ENCODE data around the gene CRYGB.
"Not testable (repeated sequence)": the region's sequence is repeated elsewhere in the genome, so short reads cannot be mapped to it uniquely, and the experiment has no call there.

The CRYGB gene

DNA sequence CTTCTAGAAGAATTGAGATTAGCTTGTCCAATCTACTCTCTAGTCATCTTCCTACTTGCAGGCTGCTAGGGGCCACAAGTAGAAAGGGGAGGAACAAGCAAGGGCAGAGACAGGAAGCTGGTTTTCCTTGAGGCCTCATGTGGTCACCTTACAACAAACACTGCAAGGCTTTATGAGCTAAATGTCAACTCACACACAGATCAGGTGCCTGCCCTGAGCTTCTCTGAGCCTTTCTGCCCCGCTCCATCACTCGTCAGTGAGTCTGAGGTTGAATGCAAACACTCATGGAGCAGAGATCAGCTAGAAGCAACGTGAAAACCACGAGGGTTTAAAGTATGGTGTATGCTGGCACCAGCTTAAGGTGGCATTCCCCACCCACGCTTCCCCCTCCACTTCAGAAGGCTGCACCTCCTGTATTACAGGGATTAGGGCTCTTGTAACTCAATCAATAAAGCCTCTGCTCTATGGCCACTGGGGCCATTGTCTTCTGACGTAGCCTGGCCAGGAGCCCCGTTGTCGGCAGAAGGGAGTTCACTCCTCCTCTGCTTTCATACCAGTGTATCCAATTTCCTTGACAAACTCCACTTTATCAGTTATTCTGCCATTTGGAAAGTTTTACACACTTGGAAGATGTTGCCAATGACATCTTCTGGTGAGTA, 10.9 kb downstream of the CRYGB start:
- Histone ChIP-seq H3K4me1 (ENCODE audit: control insufficient read depth in 2 of 2, insufficient read depth in 2 of 2, low read length in 2 of 2) (peaks cover 0 to 11% of the 10 kb centered on the region in 2 donors), H3K9ac (ENCODE audit: low read depth in 1 of 2, low read length in 2 of 2) (no peak overlapping the region), H3K36me3 (ENCODE audit: control insufficient read depth in 2 of 2, insufficient read depth in 2 of 2, low read length in 2 of 2) (no peaks in the 10 kb centered on the region), H3K27me3 (ENCODE audit: control insufficient read depth in 2 of 2, insufficient read depth in 2 of 2, low read length in 2 of 2) (no peaks in the 10 kb centered on the region), H3K27ac (ENCODE audit: low read depth in 2 of 2, low read length in 2 of 2) (no peak overlapping the region), H3K4me3 (ENCODE audit: low read length in 2 of 2) (no peak overlapping the region), H3K9me3 (ENCODE audit: control insufficient read depth in 2 of 2, low read length in 2 of 2) (no peaks in the 10 kb centered on the region)

DNA sequence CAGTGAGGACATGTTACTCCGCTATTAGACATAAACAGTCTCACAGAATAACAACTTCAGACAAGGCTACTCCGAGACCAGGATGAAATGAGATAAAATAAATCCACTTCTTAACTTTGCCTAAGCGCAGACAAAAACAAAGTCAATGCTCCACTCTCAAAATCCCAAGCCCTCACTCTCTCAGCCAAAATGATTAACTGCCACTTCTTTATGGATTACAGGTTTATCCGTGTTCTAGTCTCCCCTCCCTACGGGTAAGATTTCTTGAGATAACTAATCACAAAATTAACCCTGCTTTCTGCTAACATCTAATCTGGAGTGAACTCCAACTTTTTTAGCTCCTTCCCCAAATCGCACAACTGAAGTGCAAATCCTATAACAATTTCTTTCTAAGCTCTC, 15.2 kb downstream of the CRYGB start:
- no peak overlapping the region for H3K4me3 ChIP-seq (ENCODE audit: low read length in 2 of 2)
- H3K27me3 ChIP-seq (ENCODE audit: control insufficient read depth in 2 of 2, insufficient read depth in 2 of 2, low read length in 2 of 2) = no peaks in the 10 kb centered on the region
- no peak overlapping the region for H3K27ac ChIP-seq (ENCODE audit: low read depth in 2 of 2, low read length in 2 of 2)
- peaks cover 0 to 11% of the 10 kb centered on the region in 2 donors for H3K4me1 ChIP-seq (ENCODE audit: control insufficient read depth in 2 of 2, insufficient read depth in 2 of 2, low read length in 2 of 2)
- no peaks in the 10 kb centered on the region for H3K9me3 ChIP-seq (ENCODE audit: control insufficient read depth in 2 of 2, low read length in 2 of 2)
- H3K9ac ChIP-seq (ENCODE audit: low read depth in 1 of 2, low read length in 2 of 2) = no peak overlapping the region
- no peaks in the 10 kb centered on the region for H3K36me3 ChIP-seq (ENCODE audit: control insufficient read depth in 2 of 2, insufficient read depth in 2 of 2, low read length in 2 of 2)

DNA sequence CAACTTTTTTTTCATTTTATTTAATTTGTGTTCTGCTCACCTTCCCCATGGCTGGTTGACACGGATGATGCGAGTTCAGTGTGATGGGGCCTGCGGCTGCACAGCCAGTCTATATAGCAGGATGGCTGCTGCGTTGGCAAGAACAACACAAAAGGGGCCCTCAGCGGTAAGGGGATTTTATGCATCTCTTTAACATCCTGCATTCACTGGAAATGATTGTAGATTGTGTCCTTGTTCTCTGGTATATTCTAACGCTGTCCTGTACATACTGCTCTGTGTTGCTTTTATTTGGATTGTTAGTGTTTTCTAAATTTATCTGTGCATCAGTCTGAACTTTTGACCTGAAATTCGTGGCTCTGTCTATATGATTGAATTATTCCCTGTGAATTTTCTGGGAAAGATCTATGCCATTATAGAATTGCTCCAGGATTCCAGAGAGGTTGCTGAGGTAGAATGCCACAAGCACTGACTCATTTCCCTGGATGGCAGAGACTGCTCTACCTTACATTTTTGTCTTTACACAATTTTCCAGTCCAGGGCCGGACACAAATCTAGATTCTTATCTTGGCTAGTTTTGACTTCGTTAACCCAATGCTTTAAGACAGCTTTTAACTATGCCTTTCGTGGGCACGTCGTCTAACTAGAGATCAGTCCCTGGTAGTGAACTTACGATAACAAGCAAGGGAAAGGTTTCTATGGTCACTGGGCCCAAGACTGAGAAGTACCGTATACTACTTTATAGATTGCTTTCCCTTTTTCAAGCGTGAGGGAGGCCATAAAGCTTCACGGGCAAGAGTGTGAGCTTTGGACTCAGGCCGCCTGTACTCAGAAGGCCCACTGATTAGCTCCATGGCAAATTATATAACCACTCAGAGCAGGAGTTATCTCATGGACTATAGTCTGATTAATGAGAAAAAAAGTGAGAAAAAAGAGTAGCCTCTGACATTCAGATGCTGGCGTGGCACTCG, 15.9 kb downstream of the CRYGB start, which contains the start of gene CRYGC:
TSS of gene CRYGC (minus strand) at position 85 of the 968 bp plus-strand sequence. CDS start at position 49, 36 bp downstream.
- H3K4me1 ChIP-seq (ENCODE audit: control insufficient read depth in 2 of 2, insufficient read depth in 2 of 2, low read length in 2 of 2) = peaks cover 0 to 8% of the 10 kb centered on the region in 2 donors
- H3K27me3 ChIP-seq (ENCODE audit: control insufficient read depth in 2 of 2, insufficient read depth in 2 of 2, low read length in 2 of 2) = no peaks in the 10 kb centered on the region
- H3K27ac ChIP-seq (ENCODE audit: low read depth in 2 of 2, low read length in 2 of 2) = no peak within 1 kb of the TSS
- no peak within 1 kb of the TSS for H3K9ac ChIP-seq (ENCODE audit: low read depth in 1 of 2, low read length in 2 of 2)
- no peak within 1 kb of the TSS for H3K4me3 ChIP-seq (ENCODE audit: low read length in 2 of 2)
- H3K36me3 ChIP-seq (ENCODE audit: control insufficient read depth in 2 of 2, insufficient read depth in 2 of 2, low read length in 2 of 2) = no peaks in the 10 kb centered on the region
- H3K9me3 ChIP-seq (ENCODE audit: control insufficient read depth in 2 of 2, low read length in 2 of 2) = no peaks in the 10 kb centered on the region

DNA sequence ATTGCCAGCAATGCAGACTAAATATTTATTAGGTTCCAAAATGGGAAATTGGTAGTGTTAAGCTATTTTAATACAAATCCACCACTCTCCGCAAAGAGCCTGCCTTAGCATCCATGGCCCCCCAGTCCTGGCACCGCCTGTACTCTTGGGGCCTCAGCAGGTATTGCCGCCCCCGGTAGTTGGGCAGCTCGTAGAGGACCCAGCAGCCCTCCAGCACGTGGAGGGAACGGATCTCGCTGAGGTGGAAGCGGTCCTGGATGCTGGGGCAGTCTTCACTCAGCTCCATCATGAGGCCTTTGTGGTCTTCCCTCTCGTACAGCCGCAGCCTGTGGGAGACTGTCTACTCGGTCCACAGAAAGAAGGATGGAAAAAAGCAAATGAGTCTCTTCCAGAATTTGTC, 17.8 kb downstream of the CRYGB start:
- no peak overlapping the region for H3K9ac ChIP-seq (ENCODE audit: low read depth in 1 of 2, low read length in 2 of 2)
- peaks cover 0 to 7% of the 10 kb centered on the region in 2 donors for H3K4me1 ChIP-seq (ENCODE audit: control insufficient read depth in 2 of 2, insufficient read depth in 2 of 2, low read length in 2 of 2)

DNA sequence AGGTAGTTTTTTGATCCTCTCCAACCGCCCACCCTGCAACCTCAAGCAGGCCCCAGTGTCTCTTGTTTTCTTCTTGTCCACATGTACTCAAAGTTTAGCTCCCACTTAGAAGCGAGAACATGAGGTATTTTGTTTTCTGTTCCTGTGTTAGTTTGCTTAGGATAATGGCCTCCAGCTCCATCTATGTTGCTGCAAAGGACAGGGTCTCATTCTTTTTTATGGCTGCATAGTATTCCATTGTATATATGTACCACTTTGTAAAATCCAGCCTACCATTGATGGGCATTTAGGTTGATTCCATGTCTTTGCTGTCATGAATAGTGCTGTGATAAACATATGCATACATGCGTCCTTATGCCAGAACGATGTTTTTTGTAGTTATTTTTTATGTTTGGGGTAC, 18.9 kb downstream of the CRYGB start:
- Histone ChIP-seq H3K27ac (ENCODE audit: low read depth in 2 of 2, low read length in 2 of 2) (no peak overlapping the region), H3K4me1 (ENCODE audit: control insufficient read depth in 2 of 2, insufficient read depth in 2 of 2, low read length in 2 of 2) (peaks cover 0 to 7% of the 10 kb centered on the region in 2 donors), H3K9ac (ENCODE audit: low read depth in 1 of 2, low read length in 2 of 2) (no peak overlapping the region), H3K27me3 (ENCODE audit: control insufficient read depth in 2 of 2, insufficient read depth in 2 of 2, low read length in 2 of 2) (peaks cover 0 to 2% of the 10 kb centered on the region in 2 donors), H3K36me3 (ENCODE audit: control insufficient read depth in 2 of 2, insufficient read depth in 2 of 2, low read length in 2 of 2) (no peaks in the 10 kb centered on the region), H3K4me3 (ENCODE audit: low read length in 2 of 2) (no peak overlapping the region), H3K9me3 (ENCODE audit: control insufficient read depth in 2 of 2, low read length in 2 of 2) (no peaks in the 10 kb centered on the region)

More for the DNA sequence above, 17.8 kb downstream of the CRYGB start:
- no peak overlapping the region for H3K27ac ChIP-seq (ENCODE audit: low read depth in 2 of 2, low read length in 2 of 2)
- H3K9me3 ChIP-seq (ENCODE audit: control insufficient read depth in 2 of 2, low read length in 2 of 2) = no peaks in the 10 kb centered on the region
- no peak overlapping the region for H3K4me3 ChIP-seq (ENCODE audit: low read length in 2 of 2)
- no peaks in the 10 kb centered on the region for H3K36me3 ChIP-seq (ENCODE audit: control insufficient read depth in 2 of 2, insufficient read depth in 2 of 2, low read length in 2 of 2)
- H3K27me3 ChIP-seq (ENCODE audit: control insufficient read depth in 2 of 2, insufficient read depth in 2 of 2, low read length in 2 of 2) = peaks cover 0 to 2% of the 10 kb centered on the region in 2 donors

DNA sequence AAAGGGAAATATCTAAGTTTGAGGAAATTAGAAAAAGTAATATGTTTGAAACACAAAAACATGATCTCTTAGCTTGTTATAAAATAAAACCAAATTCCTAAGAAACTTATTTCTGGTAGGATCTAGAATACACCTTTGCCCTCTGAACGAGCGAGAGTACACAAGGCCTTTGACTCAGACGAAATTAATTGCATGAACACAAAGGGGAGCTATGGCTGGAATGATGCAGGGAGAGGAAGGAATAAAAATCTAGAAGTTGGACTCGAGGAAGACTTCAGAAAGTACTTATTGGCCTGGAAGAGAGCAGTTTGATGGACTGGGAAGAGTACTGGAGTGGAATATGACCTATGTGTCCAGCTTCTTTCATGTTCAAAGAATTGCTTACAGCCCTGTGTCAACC, 20.7 kb downstream of the CRYGB start:
- H3K4me3 ChIP-seq (ENCODE audit: low read length in 2 of 2) = no peak overlapping the region
- no peak overlapping the region for H3K27ac ChIP-seq (ENCODE audit: low read depth in 2 of 2, low read length in 2 of 2)
- H3K9me3 ChIP-seq (ENCODE audit: control insufficient read depth in 2 of 2, low read length in 2 of 2) = no peaks in the 10 kb centered on the region
- H3K36me3 ChIP-seq (ENCODE audit: control insufficient read depth in 2 of 2, insufficient read depth in 2 of 2, low read length in 2 of 2) = no peaks in the 10 kb centered on the region
- no peak overlapping the region for H3K9ac ChIP-seq (ENCODE audit: low read depth in 1 of 2, low read length in 2 of 2)
- peaks cover 0 to 2% of the 10 kb centered on the region in 2 donors for H3K4me1 ChIP-seq (ENCODE audit: control insufficient read depth in 2 of 2, insufficient read depth in 2 of 2, low read length in 2 of 2)
- peaks cover 0 to 2% of the 10 kb centered on the region in 2 donors for H3K27me3 ChIP-seq (ENCODE audit: control insufficient read depth in 2 of 2, insufficient read depth in 2 of 2, low read length in 2 of 2)

DNA sequence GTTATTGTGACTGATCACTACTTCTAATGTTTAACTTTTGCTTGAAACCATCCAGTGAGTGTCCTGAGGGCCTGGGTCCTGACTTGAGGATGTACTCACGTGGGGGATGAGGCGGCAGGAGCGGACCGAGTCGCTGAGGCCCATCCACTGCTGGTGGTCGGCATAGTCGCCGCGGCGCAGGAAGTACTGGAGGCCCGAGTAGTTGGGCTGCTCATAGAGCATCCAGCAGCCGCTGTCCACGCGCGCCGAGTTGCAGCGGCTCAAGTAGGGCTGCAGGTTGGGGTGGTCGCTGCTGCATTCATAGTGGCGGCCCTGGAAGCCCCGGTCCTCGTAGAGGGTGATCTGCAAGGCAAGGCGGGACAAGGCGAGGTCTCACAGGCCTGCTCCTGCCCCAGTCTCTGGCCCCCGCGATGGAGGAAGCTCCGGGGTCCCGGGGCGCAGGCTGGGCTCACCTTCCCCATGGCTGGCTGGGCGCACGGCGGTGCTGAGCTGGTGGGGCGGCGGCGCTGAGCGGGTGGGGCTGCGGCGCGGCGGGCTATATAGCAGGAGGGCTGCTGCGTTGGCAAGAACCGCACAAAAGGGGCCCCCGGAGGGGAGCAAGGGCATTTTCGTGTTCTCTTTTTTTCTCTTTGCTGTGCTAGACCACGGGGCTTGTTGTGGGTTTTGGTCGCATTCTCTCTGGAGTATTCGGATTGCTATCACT, 21.8 kb downstream of the CRYGB start, which contains the start of gene CRYGD:
TSS of gene CRYGD (minus strand) at position 512 of the 703 bp plus-strand sequence. CDS start at position 461, 51 bp downstream.
- H3K27ac ChIP-seq (ENCODE audit: low read depth in 2 of 2, low read length in 2 of 2); H3K9ac ChIP-seq (ENCODE audit: low read depth in 1 of 2, low read length in 2 of 2); H3K9me3 ChIP-seq (ENCODE audit: control insufficient read depth in 2 of 2, low read length in 2 of 2); H3K36me3 ChIP-seq (ENCODE audit: control insufficient read depth in 2 of 2, insufficient read depth in 2 of 2, low read length in 2 of 2); H3K4me3 ChIP-seq (ENCODE audit: low read length in 2 of 2); H3K27me3 ChIP-seq (ENCODE audit: control insufficient read depth in 2 of 2, insufficient read depth in 2 of 2, low read length in 2 of 2); H3K4me1 ChIP-seq (ENCODE audit: control insufficient read depth in 2 of 2, insufficient read depth in 2 of 2, low read length in 2 of 2): not testable (repeated sequence)

DNA sequence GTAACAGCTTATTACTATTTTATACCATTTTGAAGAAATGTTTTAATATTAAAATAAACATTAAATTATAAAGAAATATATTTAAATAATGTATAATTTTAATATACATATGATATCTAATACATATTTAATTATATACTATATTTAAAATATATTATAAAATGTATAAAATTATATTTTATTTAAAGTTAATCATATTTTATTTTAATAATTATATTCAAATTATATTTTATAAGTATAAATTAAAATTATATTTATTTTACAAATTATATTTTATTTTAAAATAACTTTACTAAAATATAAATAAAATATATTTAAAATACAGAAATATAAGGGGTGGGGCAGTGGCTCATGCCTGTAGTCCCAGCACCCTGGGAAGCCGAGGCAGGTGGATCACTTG, 23.7 kb downstream of the CRYGB start:
- Histone ChIP-seq H3K27ac (ENCODE audit: low read depth in 2 of 2, low read length in 2 of 2) (no peak overlapping the region), H3K27me3 (ENCODE audit: control insufficient read depth in 2 of 2, insufficient read depth in 2 of 2, low read length in 2 of 2) (peaks cover 0 to 2% of the 10 kb centered on the region in 2 donors), H3K9me3 (ENCODE audit: control insufficient read depth in 2 of 2, low read length in 2 of 2) (no peaks in the 10 kb centered on the region), H3K36me3 (ENCODE audit: control insufficient read depth in 2 of 2, insufficient read depth in 2 of 2, low read length in 2 of 2) (no peaks in the 10 kb centered on the region), H3K4me1 (ENCODE audit: control insufficient read depth in 2 of 2, insufficient read depth in 2 of 2, low read length in 2 of 2) (no peaks in the 10 kb centered on the region), H3K4me3 (ENCODE audit: low read length in 2 of 2) (no peak overlapping the region), H3K9ac (ENCODE audit: low read depth in 1 of 2, low read length in 2 of 2) (no peak overlapping the region)

DNA sequence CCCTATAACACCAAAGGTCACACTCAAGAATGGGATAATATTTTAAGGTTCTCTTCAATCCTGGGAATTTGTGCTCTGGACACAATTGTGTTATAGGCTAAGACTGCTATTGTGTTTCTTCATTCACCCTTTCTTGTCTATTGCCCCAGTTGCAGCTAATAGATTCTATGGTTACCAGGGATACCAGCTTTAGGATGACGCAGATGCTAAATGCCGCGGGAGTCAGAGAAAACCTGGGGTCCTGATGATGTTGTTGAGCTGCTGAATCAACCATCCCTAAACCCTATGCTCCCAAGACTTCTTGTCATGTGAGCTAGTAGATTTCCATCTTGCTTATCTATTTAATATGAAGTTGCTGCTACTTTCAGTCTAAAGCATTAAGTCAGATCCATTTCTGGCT, 27.0 kb downstream of the CRYGB start:
- H3K4me1 ChIP-seq (ENCODE audit: control insufficient read depth in 2 of 2, insufficient read depth in 2 of 2, low read length in 2 of 2) = no peaks in the 10 kb centered on the region
- H3K27me3 ChIP-seq (ENCODE audit: control insufficient read depth in 2 of 2, insufficient read depth in 2 of 2, low read length in 2 of 2) = peaks cover 0 to 2% of the 10 kb centered on the region in 2 donors
- no peak overlapping the region for H3K27ac ChIP-seq (ENCODE audit: low read depth in 2 of 2, low read length in 2 of 2)
- no peaks in the 10 kb centered on the region for H3K36me3 ChIP-seq (ENCODE audit: control insufficient read depth in 2 of 2, insufficient read depth in 2 of 2, low read length in 2 of 2)
- H3K9ac ChIP-seq (ENCODE audit: low read depth in 1 of 2, low read length in 2 of 2) = no peak overlapping the region
- H3K9me3 ChIP-seq (ENCODE audit: control insufficient read depth in 2 of 2, low read length in 2 of 2) = no peaks in the 10 kb centered on the region
- no peak overlapping the region for H3K4me3 ChIP-seq (ENCODE audit: low read length in 2 of 2)
